Measurements from ENCODE around the gene ARNT2.

ARNT2 gene

GRCh38 chr15:80604583-80605575 lies 200.7 kb downstream of the ARNT2 start:
- DNase-seq: no peak

DNA sequence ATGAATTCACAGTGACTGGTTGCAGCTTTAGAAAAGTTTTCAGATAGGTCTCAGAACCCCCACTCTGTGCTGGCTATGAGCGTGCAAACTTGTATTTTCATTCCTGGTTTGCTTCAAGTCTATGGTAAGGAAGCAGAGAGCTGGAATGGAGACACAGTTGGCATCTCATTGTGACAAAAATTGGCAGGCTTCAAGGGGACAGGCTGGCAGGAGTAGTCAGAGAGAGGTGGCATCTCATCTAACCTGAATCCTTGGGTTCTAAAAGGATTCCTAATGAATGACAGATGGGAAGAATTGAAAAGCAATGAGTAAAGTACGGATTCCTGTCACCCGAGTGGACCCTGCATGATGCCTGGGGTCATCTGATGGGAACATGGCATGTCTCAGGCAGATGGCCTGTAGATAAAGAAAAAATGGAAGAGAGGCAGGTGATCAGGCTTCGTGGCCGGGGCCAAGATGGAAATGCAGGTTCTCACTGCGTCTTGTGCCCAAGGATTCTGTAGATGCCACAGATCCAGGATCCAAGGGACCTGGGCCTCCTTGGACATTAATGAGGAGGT lies 201.5 kb downstream of the ARNT2 start:
- no peak for DNase-seq

DNA sequence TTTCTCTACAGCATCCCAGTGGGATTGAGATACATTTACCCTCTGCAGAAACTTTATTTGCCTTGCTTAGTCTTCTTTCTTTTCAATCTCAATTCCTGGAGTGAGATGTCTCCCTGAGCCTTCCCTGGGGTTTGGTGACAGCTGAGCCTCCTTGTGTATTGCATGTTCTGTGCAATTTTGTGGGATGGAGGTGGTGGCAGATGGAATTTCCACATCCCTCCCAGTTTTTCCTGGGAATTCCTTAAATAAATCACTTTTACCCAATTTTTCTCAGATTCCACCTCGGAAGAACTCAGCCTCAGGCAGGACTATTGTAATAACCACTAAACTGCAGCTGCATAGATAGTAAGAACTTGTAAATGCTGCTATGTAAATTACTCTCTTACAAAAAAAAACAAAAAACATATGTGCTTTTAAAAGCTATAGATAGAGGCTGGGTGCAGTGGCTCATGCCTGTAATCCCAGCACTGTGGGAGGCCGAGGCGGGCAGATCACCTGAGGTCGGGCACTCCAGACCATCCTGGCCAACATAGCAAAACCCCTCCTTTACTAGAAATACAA lies 202.4 kb downstream of the ARNT2 start:
- DNase-seq: no peak

- no peak for DNase-seq
Measured at GRCh38 chr15:80607287-80607980, 203.3 kb downstream of the ARNT2 start.

GRCh38 chr15:80608688-80609087 lies 204.5 kb downstream of the ARNT2 start:
- no peak for DNase-seq

GRCh38 chr15:80609091-80609490 lies 204.9 kb downstream of the ARNT2 start:
- DNase-seq: no peak

DNA sequence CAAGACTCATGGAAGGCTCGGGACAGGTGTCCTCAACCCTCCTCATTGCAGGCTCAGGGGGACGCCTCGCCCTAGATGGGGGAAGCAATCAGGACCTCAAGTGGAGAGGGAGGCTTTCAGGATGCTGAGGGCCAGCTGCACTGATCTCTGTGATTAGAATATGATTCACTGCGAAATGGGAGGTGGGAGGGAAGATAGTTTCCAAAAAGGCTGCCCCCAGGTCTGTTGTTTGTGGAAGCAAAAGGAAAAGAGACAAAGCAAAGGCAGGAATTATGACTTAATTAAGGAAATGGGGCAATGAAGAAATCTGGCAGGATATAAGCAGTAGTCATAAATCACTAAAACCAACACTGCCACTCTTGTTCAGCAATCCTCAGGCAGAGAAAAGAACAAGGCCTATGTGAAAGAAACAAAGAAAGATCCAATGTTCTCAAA lies 205.3 kb downstream of the ARNT2 start:
- no peak for DNase-seq

GRCh38 chr15:80611543-80612080 lies 207.4 kb downstream of the ARNT2 start:
- no peak for DNase-seq

- no peak for DNase-seq
Measured at GRCh38 chr15:80612118-80612823, 208.1 kb downstream of the ARNT2 start.

- no peak for DNase-seq
Measured at GRCh38 chr15:80613762-80614365, 209.7 kb downstream of the ARNT2 start.

DNA sequence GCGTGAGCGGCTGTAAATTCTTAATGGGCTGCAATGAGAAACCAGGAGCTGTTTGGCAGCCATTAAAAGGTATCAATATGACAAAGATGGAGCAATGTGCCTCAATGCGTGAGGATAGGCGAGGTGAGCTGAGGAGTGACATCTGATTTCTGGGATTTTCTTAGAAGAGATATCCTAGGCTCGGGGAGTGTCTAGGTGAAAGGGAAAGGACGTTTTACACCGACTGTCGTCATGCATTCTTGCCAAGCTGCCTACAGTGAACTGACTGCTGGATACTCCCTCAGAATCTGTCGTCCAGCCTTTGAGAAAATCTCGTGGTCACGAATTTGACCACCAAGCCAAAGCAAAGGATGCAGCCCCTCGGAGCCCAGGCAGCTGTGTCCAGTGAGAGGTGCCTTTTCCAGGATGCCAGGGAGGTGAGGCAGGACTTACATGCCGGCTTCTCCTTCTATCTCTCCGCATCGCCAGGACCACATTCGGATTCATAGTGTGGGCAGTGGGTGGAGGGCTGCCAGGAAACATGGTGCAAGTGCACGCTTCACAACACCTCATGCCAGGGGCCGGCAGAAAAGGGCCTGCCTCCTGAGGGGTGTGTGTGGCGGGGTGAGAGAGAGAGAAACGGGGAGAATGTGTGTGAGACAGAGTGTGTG lies 210.7 kb downstream of the ARNT2 start:
- DNase-seq: no peak

- no peak for DNase-seq
Measured at GRCh38 chr15:80615361-80615736, 211.2 kb downstream of the ARNT2 start.

DNA sequence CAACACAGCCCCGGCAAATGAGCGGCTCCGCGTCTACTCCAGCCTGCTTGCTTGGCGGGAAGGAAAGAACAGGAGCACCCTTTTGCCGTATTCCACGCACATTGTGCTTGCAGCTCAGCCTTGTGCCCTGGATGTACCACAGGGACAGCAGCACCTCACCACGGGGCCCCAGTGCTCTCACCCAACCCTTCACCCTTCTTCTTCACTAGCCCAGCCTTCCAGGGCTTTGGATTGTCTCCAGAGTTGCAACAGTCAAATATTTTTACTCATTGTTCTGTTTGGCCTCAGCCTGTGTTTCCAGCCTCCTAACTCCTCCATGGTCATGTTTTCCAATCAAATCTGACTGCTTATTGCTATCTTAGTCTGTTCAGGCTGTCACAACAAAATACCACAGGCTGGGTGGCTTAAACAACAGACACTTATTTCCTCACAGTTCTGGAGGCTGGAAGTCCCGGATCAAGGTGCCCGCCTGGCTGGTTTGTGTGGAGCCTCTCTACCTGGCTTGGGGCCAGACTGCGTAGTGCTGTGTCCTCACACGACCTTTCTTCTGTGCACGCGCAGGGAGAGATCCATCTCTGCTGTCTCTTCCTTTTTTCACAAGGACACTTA lies 211.7 kb downstream of the ARNT2 start:
- no peak for DNase-seq

DNA sequence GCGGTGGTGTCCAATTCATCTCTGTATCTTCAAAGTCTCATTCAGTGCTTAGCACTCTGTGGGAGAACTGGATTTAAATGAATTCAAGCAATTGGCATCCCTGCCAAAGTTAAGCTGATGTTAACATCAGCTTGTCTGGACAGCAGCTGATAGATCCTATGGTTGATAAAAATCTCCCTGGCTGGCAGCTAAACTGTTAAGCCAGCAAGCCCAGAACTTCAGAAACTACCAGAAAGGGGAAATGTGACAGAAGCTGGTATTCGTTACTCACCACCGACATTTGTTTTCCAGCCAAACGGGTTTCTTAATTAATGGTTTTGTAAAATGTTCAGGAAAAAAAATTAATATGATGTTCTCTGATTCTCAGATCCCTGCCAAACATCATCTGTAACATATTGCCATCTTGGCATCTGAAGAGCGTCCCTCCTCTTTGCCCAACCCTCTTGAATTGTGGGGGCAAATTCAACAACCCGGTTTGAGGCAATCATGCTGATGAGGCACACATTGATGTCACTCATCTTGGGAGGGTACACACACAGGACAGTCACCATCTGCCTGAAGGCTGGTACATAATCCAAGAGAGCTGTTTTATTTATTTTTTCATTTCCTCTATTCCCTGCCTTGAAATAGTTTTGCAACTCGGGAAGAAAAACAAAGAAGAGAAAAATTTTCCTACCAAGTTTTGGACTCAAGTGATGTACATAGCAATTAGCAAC lies 214.7 kb downstream of the ARNT2 start:
- no peak for DNase-seq

DNA sequence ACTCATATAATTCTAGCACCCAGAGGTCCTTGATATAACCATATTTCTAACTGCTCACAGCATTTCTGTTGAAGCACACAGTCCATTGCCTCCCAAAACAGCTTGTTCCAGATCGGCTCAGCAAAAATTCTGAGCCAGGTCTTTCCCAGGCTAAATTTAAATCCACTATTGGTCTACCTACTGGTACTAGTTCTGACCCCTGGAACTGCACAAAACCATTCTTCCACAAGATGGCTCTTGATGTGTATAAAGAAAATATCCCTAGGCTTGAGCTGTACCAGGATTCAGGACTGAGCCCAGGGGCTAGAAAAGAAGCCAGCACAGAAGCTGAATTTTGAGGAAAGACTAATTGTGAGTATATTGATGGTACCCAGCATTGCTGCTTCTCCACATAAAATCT lies 215.5 kb downstream of the ARNT2 start:
- no peak for DNase-seq

DNA sequence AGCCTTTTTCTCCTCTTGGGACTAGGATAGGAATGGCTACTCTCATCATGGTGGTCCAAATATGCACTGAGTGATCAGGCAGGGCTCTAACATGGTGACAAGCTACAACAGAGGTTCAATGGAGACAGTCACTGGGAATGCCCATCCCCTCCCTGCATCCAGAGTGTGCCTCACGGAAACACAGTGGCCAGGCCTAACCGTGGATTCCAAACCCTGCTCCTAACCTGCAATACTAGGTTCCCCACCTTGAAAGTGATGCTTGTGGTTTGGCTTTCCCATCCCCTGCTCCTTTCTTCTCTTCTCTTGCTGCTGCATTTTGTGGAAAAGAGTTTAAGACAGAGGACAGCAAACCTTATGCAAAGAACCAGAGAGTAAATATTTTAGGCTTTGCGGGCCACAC lies 216.0 kb downstream of the ARNT2 start:
- no peak for DNase-seq

DNA sequence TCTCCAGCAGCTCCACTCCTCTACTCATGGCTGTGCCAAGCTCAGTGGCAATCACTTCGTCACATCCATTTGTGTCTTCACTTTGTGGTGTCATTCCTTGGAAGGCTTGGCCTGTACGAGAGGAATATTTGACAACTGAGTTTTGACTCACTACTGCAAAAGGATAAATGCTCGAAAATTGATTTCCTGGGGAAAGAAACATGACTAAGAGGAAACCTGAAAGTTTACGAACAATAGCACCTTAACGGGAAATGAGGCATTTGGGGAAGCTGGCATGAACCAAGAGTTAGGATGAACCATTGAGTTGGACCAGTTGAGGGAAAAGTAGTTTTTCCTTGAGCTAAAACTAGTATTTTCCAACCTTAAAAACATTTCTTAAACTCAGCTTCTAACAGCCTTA lies 216.7 kb downstream of the ARNT2 start:
- DNase-seq: no peak

GRCh38 chr15:80626643-80627120 lies 222.5 kb downstream of the ARNT2 start:
- DNase-seq: no peak

- no peak for DNase-seq
Measured at GRCh38 chr15:80629355-80629754, 225.2 kb downstream of the ARNT2 start.

- no peak for DNase-seq
Measured at GRCh38 chr15:80630981-80631380, 226.8 kb downstream of the ARNT2 start.

All from activated CD4-positive, alpha-beta T cell treated with anti-CD3 and anti-CD28 coated beads, Interleukin-10, Interleukin-2, amounts not matched to agents 100 ng/mL and 50 ng/mL, durations not matched to agents 16 hours and 8 hours (primary cell).